IMR-90 (cell line): ENCODE measurements around the gene RPS6KL1. TPM values are rescaled to one million over a fixed set of nuclear protein-coding genes. Genes with fewer than 3 reads are reported as not detected.

Experiments used
- ATAC-seq: fragments of 200-7000 bp; cut with Tn5 transposase; 2 replicates; pipeline ENCODE4 v1.9.1; 2020; ENCODE audit warnings: low read depth, mild to moderate bottlenecking, moderate library complexity
- BruUV-seq: library from RNA; stranded (reverse); fragments of 400-500 nt; replicated peaks from 2 replicates; lab custom pipeline; 2021; lab: Mats Ljungman, UMichigan
- CTCF ChIA-PET: fragments of 300-600 bp; formaldehyde crosslinking; extraction: SDS; loops from one replicate; lab custom pipeline; 2021; ENCODE audit warnings: antibody characterized with exemption; lab: Yijun Ruan, JAX
- POLR2A ChIA-PET: fragments of 300-600 bp; sonication (Branson Sonifier 250); formaldehyde crosslinking; loops from one replicate; lab custom pipeline; 2022; ENCODE audit warnings: antibody characterized with exemption; ENCODE audit not compliant: unreplicated experiment; lab: Charles Lee
- DNase-seq: peaks from one replicate; pipeline ENCODE4 v3.0.0; 2013
- H2AFZ ChIP-seq: replicated peaks from 2 replicates; pipeline ENCODE3; 2013; ENCODE audit warnings: low read length, mild to moderate bottlenecking; ENCODE audit not compliant: poor library complexity
- H2AK5ac ChIP-seq: 2 replicates; pipeline ENCODE4 v1.6.1; 2013; ENCODE audit warnings: low read depth, low read length, inconsistent platforms
- H2AK9ac ChIP-seq: replicated peaks from 2 replicates; pipeline ENCODE3; 2013; ENCODE audit warnings: mild to moderate bottlenecking, low read depth, low read length, moderate library complexity; ENCODE audit not compliant: poor library complexity
- H2BK120ac ChIP-seq: 2 replicates; pipeline ENCODE4 v1.6.1; 2013; ENCODE audit warnings: low read depth, low read length, inconsistent platforms
- H2BK15ac ChIP-seq: 3 replicates; pipeline ENCODE4 v1.6.1; 2013; ENCODE audit warnings: low read depth, low read length, inconsistent platforms
- H2BK20ac ChIP-seq: 2 replicates; pipeline ENCODE4 v1.6.1; 2013; ENCODE audit warnings: low read depth, mild to moderate bottlenecking, inconsistent platforms, low read length, moderate library complexity
- H2BK5ac ChIP-seq: 2 replicates; pipeline ENCODE4 v1.6.1; 2013; ENCODE audit warnings: mild to moderate bottlenecking, low read depth, low read length, inconsistent platforms; ENCODE audit not compliant: poor library complexity, severe bottlenecking
- H3K14ac ChIP-seq: replicated peaks from 2 replicates; pipeline ENCODE4 v1.6.1; 2013; ENCODE audit warnings: low read depth, low read length, inconsistent platforms
- H3K18ac ChIP-seq: 2 replicates; pipeline ENCODE4 v1.6.1; 2013; ENCODE audit warnings: low read depth, low read length, control low read depth
- H3K23ac ChIP-seq: 2 replicates; pipeline ENCODE4 v1.6.1; 2013; ENCODE audit warnings: low read depth, low read length, inconsistent platforms
- H3K27ac ChIP-seq: 2 replicates; pipeline ENCODE4 v1.5.1; 2013; ENCODE audit warnings: mild to moderate bottlenecking, control low read depth, low read length; ENCODE audit not compliant: insufficient read depth
- H3K27me3 ChIP-seq: 2 replicates; pipeline ENCODE4 v1.6.1; 2013; ENCODE audit warnings: low read length; ENCODE audit not compliant: control insufficient read depth, insufficient read depth
- H3K36me3 ChIP-seq: 2 replicates; pipeline ENCODE4 v1.6.1; 2013; ENCODE audit warnings: low read length, mixed read lengths; ENCODE audit not compliant: control insufficient read depth, insufficient read depth
- H3K4ac ChIP-seq: 2 replicates; pipeline ENCODE4 v1.6.1; 2013; ENCODE audit warnings: low read depth, low read length, inconsistent platforms
- H3K4me1 ChIP-seq: 2 replicates; pipeline ENCODE4 v1.6.1; 2013; ENCODE audit warnings: low read length, mixed read lengths; ENCODE audit not compliant: control insufficient read depth, insufficient read depth
- H3K4me2 ChIP-seq: 2 replicates; pipeline ENCODE4 v1.6.1; 2013; ENCODE audit warnings: low read depth, mild to moderate bottlenecking, control low read depth, low read length, moderate library complexity
- H3K4me3 ChIP-seq: 2 replicates; pipeline ENCODE4 v1.5.1; 2013; ENCODE audit warnings: low read depth, mild to moderate bottlenecking, control low read depth, low read length, moderate library complexity; ENCODE audit not compliant: insufficient read depth
- H3K56ac ChIP-seq: 2 replicates; pipeline ENCODE4 v1.6.1; 2013; ENCODE audit warnings: low read length, inconsistent platforms; ENCODE audit not compliant: insufficient read depth; ENCODE audit errors: extremely low read depth
- H3K79me1 ChIP-seq, 2 experiments: 2 replicates each; pipeline ENCODE4 v1.6.1; 2013; ENCODE audit warnings: low read length in 2 of 2, inconsistent platforms in 1 of 2, low read depth in 1 of 2
- H3K9ac ChIP-seq: 2 replicates; pipeline ENCODE4 v1.6.1; 2013; ENCODE audit warnings: low read depth, low read length, control low read depth
- H3K9me1 ChIP-seq: 2 replicates; pipeline ENCODE4 v1.6.1; 2013; ENCODE audit warnings: low read length, inconsistent platforms; ENCODE audit not compliant: insufficient read depth
- H3K9me3 ChIP-seq: 2 replicates; pipeline ENCODE4 v1.6.1; 2013; ENCODE audit warnings: low read length; ENCODE audit not compliant: control insufficient read depth, insufficient read depth
- H4K20me1 ChIP-seq: 2 replicates; pipeline ENCODE4 v1.6.1; 2013; ENCODE audit warnings: low read length, inconsistent platforms; ENCODE audit not compliant: insufficient read depth
- H4K5ac ChIP-seq: 2 replicates; pipeline ENCODE4 v1.6.1; 2013; ENCODE audit warnings: mild to moderate bottlenecking, low read depth, low read length, control low read depth
- H4K8ac ChIP-seq, 2 experiments: 2 replicates each; pipeline ENCODE4 v1.6.1; 2013; ENCODE audit warnings: low read depth in 2 of 2, low read length in 2 of 2, control low read depth in 1 of 2, inconsistent platforms in 1 of 2
- H4K91ac ChIP-seq: 2 replicates; pipeline ENCODE4 v1.6.1; 2013; ENCODE audit warnings: low read depth, low read length, inconsistent platforms; ENCODE audit not compliant: insufficient read depth
- CTCF ChIP-seq: conservative IDR thresholded peaks from 2 replicates; pipeline ENCODE4 v1.5.1; 2012; ENCODE audit warnings: mild to moderate bottlenecking, low read depth, low read length, improper control_type of control experiment
- MAZ ChIP-seq: IDR thresholded peaks from 2 replicates; pipeline ENCODE4 v1.6.1; 2012; ENCODE audit warnings: low read depth, mild to moderate bottlenecking, low read length, improper control_type of control experiment, moderate library complexity, borderline replicate concordance
- RAD21 ChIP-seq: IDR thresholded peaks from 2 replicates; pipeline ENCODE4 v1.6.1; 2012; ENCODE audit warnings: low read length, improper control_type of control experiment
- SMC3 ChIP-seq: fragments of 150-350 bp; IDR thresholded peaks from 2 replicates; pipeline ENCODE4 v1.6.1; 2016; ENCODE audit warnings: low read depth, mild to moderate bottlenecking, antibody characterized with exemption, low read length, moderate library complexity
- WGBS, 2 experiments: methylation state at CpG; one replicate each; pipeline versions ENCODE4 v1.1.5 to v1.1.7; 2013; ENCODE audit warnings: missing lambda C conversion rate in 2 of 2; ENCODE audit not compliant: insufficient read length in 1 of 2; ENCODE audit errors: extremely low coverage in 2 of 2; 5-methylcytosine and 5-hydroxymethylcytosine counted together
- dilution Hi-C: fragments of 300-500 bp; cut with HindIII; formaldehyde crosslinking; loops from one replicate; pipeline ENCODE4 v1.14.3; 2018; ENCODE audit warnings: low sequenced_read_pairs; ENCODE audit not compliant: unreplicated experiment
- in situ Hi-C: fragments of 300-500 bp; cut with MboI; formaldehyde crosslinking; loops from 3 replicates; pipeline ENCODE4 v1.14.3; 2019; ENCODE audit warnings: low sequenced_read_pairs, inconsistent platforms, mixed read lengths
- intact Hi-C: fragments of 100-400 bp; cut with micrococcal nuclease; formaldehyde crosslinking; loops from 2 replicates; pipeline ENCODE4 v1.10.0; 2022
- polyA plus RNA-seq, 3 experiments: library from polyadenylated mRNA; depleted of rRNA; stranded (reverse); fragments of >200 nt; gene quantifications; 2 replicates each; pipeline ENCODE4 v1.2.3, GENCODE V29; 2012; ENCODE audit warnings: low replicate concordance in 1 of 3
- total RNA-seq: library from RNA; depleted of rRNA; stranded (reverse); fragments of >200 nt; gene quantifications from 2 replicates; pipeline ENCODE4 v1.2.3, GENCODE V29; 2012

Gene RPS6KL1
- total and polyA plus RNA-seq, 2 of the 4 experiments (the other 2 are of a cell fraction): 0.72 to 1.7 TPM

DNA sequence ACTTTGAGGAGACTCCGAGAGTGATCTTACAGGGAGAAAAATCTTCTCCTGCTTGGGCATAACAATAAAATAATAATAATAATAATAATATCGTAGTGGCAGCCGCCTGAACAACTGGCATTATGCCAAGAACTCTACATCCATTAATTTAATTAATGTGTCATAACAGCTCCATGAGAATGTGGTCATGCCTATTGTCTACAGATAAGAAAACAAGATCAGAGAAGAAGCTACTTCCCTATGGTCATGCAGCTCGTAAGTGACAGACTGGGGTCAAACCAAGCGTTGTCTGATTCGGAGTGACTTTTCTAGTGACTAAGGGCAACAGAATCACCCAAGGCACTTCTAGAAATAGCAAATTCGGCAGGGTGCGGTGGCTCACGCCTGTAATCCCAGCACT lies 58.9 kb downstream of the RPS6KL1 start:
- 94% methylated on average over 3 of the region's 9 CpGs; no CpG with 5 or more reads in 1 of the 2 experiments for whole genome bisulfite sequencing, 2 experiments
- Histone ChIP-seq H4K8ac (no peak overlapping the region), H4K91ac (no peak overlapping the region), H3K18ac (no peak overlapping the region), H4K20me1 (no peaks in the 10 kb centered on the region), H2BK20ac (no peak overlapping the region), H2AK9ac (no peak overlapping the region), H2BK120ac (no peak overlapping the region), H3K27me3 (peaks cover 8% of the 10 kb centered on the region), H3K14ac (no peak overlapping the region), H3K4me3 (no peak overlapping the region), H3K4ac (no peak overlapping the region), H2AK5ac (no peak overlapping the region), H3K9ac (no peak overlapping the region), H3K56ac (no peak overlapping the region), H4K5ac (no peak overlapping the region), H2BK5ac (no peak overlapping the region), H3K4me1 (peaks cover 2% of the 10 kb centered on the region; the same call in 1 of the 2 replicates), H3K4me2 (no peak overlapping the region), H2AFZ (no peak overlapping the region), H2BK15ac (no peak overlapping the region), H3K36me3 (no peaks in the 10 kb centered on the region), H3K79me1 (no peaks in the 10 kb centered on the region), H3K23ac (no peak overlapping the region), H3K27ac (no peak overlapping the region), H3K9me3 (no peaks in the 10 kb centered on the region), H3K9me1 (no peaks in the 10 kb centered on the region)
- DNase-seq (no peak), ATAC-seq (no peak)
- dilution Hi-C loops: no loop called here
- ChIA-PET CTCF (interaction anchor here (2.1 kb wide), 1 partner anchor 41 kb away, joined by 7 read pairs; no protein-coding TSS in a partner anchor), POLR2A (no interaction called here)
- BruUV-seq: no TSS peak
- TF ChIP-seq RAD21 (no peak), SMC3 (no peak), MAZ (no peak), CTCF (no peak)
- in situ Hi-C loops: loop anchor here (5.0 kb wide), 1 partner anchor 38 kb away; no protein-coding TSS in a partner anchor
- intact Hi-C loops: no loop called here
